HepG2 (cell line): ENCODE data around the gene PLXNC1. TPM values are rescaled to one million over a fixed set of nuclear protein-coding genes. Genes with fewer than 3 reads are reported as not detected.

Source experiments
- AHDC1 ChIP-seq: sonication (generic); formaldehyde crosslinking; IDR thresholded peaks from 2 replicates; pipeline ENCODE4 v1.5.1; 2020; ENCODE audit warnings: mild to moderate bottlenecking, missing genetic modification reagents, borderline replicate concordance
- GATAD1 ChIP-seq: IDR thresholded peaks from 2 replicates; pipeline ENCODE4 v1.6.1; 2016; ENCODE audit warnings: missing genetic modification reagents, missing compliant biosample characterization
- HMGXB4 ChIP-seq, 2 experiments: sonication (generic) in 1 of 2; formaldehyde crosslinking in 1 of 2; IDR thresholded peaks; 2 replicates each; pipeline versions ENCODE4 v1.4.0 to v1.6.1; 2018 to 2020; ENCODE audit warnings: missing genetic modification reagents in 2 of 2, borderline replicate concordance in 1 of 2, low read depth in 1 of 2, mild to moderate bottlenecking in 1 of 2, missing biosample characterization in 1 of 2
- NFIC ChIP-seq: IDR thresholded peaks from 2 replicates; pipeline ENCODE4 v1.6.1; 2012; ENCODE audit warnings: mild to moderate bottlenecking, low read length, inconsistent platforms
- PHF5A ChIP-seq: IDR thresholded peaks from one replicate; pipeline ENCODE4 v1.6.1; 2018; ENCODE audit warnings: low read depth, missing genetic modification reagents; ENCODE audit not compliant: unreplicated experiment
- ZBTB40 ChIP-seq, 2 experiments: fragments of 450-650 bp in 1 of 2; sonication (generic) in 1 of 2; formaldehyde crosslinking in 1 of 2; IDR thresholded peaks; 2 replicates each; pipeline versions ENCODE4 v1.6.1 to v1.8.0; 2016 to 2022; ENCODE audit warnings: antibody characterized with exemption in 1 of 2, mild to moderate bottlenecking in 1 of 2, missing genetic modification reagents in 1 of 2
- ZNF224 ChIP-seq: sonication (generic); formaldehyde crosslinking; IDR thresholded peaks from 2 replicates; pipeline ENCODE4 v1.5.0; 2020; ENCODE audit warnings: mild to moderate bottlenecking, missing genetic modification reagents
- ZNF83 ChIP-seq: sonication (generic); formaldehyde crosslinking; IDR thresholded peaks from 2 replicates; pipeline ENCODE4 v1.4.0; 2020; ENCODE audit warnings: missing genetic modification reagents, mild to moderate bottlenecking, borderline replicate concordance
- polyA plus RNA-seq, 8 experiments: library from polyadenylated mRNA; depleted of rRNA in 3 of 8; stranded (reverse) in 7 of 8; unstranded in 1 of 8; fragments of >200 nt; fragmentation: Illumina TruSeq in 4 of 8; extraction: Trizol in 4 of 8; gene quantifications; 2 replicates each; pipeline versions ENCODE4 v1.2.1 to v1.2.3, GENCODE V29; 2011 to 2016; ENCODE audit warnings: low read depth in 4 of 8, missing spikeins in 1 of 8, mixed read lengths in 1 of 8; ENCODE audit not compliant: insufficient read depth in 1 of 8
- total RNA-seq, 5 experiments: library from RNA; depleted of rRNA; stranded (reverse); fragments of >200 nt; fragmentation: Illumina TruSeq; extraction: Trizol; gene quantifications; 2 replicates each; pipeline ENCODE4 v1.2.3, GENCODE V29; 2016; ENCODE audit warnings: low read depth in 1 of 5

PLXNC1 gene
- total and polyA plus RNA-seq, 2 of the 13 experiments (the other 11 are each of a cell fraction or from before 2014, with no cell fraction given): 6.6 to 11.2 TPM

GRCh38 chr12:94149119-94149780 is 873 bp downstream of the PLXNC1 start (continued):
- TF ChIP-seq ZBTB40 (IDR thresholded peaks at IDR 0.05): no peak
- no peak; the same call in 1 of the 2 replicates for TF ChIP-seq ZBTB40 (CRISPR knock-in tag; IDR thresholded peaks at IDR 0.05)
- TF ChIP-seq PHF5A (CRISPR knock-in tag): no peak
- peak; percentile 32; the same call in 1 of the 2 replicates for TF ChIP-seq GATAD1
- TF ChIP-seq HMGXB4 (CRISPR knock-in tag; IDR thresholded peaks at IDR 0.05; ENCODE audit: borderline replicate concordance in 1 of 2, low read depth in 1 of 2): peak; percentile 96 to 99
- 0 out of 2 replicates have a peak, but pooled peaks have one; percentile 56 for TF ChIP-seq ZNF224 (CRISPR knock-in tag)
- no peak for TF ChIP-seq NFIC
- TF ChIP-seq ZNF83: 0 out of 2 replicates have a peak, but pooled peaks have one; percentile 46
- no peak for TF ChIP-seq AHDC1 (CRISPR knock-in tag)
